IMR-90 (cell line): ENCODE measurements around the gene OPN1SW. TPM values are rescaled to one million over a fixed set of nuclear protein-coding genes. Genes with fewer than 3 reads are reported as not detected.

Experiments used
- ATAC-seq: fragments of 200-7000 bp; cut with Tn5 transposase; 2 replicates; pipeline ENCODE4 v1.9.1; 2020; ENCODE audit warnings: low read depth, mild to moderate bottlenecking, moderate library complexity
- BruUV-seq: library from RNA; stranded (reverse); fragments of 400-500 nt; replicated peaks from 2 replicates; lab custom pipeline; 2021; lab: Mats Ljungman, UMichigan
- CTCF ChIA-PET: fragments of 300-600 bp; formaldehyde crosslinking; extraction: SDS; loops from one replicate; lab custom pipeline; 2021; ENCODE audit warnings: antibody characterized with exemption; lab: Yijun Ruan, JAX
- POLR2A ChIA-PET: fragments of 300-600 bp; sonication (Branson Sonifier 250); formaldehyde crosslinking; loops from one replicate; lab custom pipeline; 2022; ENCODE audit warnings: antibody characterized with exemption; ENCODE audit not compliant: unreplicated experiment; lab: Charles Lee
- DNase-seq: peaks from one replicate; pipeline ENCODE4 v3.0.0; 2013
- H2AFZ ChIP-seq: replicated peaks from 2 replicates; pipeline ENCODE3; 2013; ENCODE audit warnings: low read length, mild to moderate bottlenecking; ENCODE audit not compliant: poor library complexity
- H2AK5ac ChIP-seq: 2 replicates; pipeline ENCODE4 v1.6.1; 2013; ENCODE audit warnings: low read depth, low read length, inconsistent platforms
- H2AK9ac ChIP-seq: replicated peaks from 2 replicates; pipeline ENCODE3; 2013; ENCODE audit warnings: mild to moderate bottlenecking, low read depth, low read length, moderate library complexity; ENCODE audit not compliant: poor library complexity
- H2BK120ac ChIP-seq: 2 replicates; pipeline ENCODE4 v1.6.1; 2013; ENCODE audit warnings: low read depth, low read length, inconsistent platforms
- H2BK15ac ChIP-seq: 3 replicates; pipeline ENCODE4 v1.6.1; 2013; ENCODE audit warnings: low read depth, low read length, inconsistent platforms
- H2BK20ac ChIP-seq: 2 replicates; pipeline ENCODE4 v1.6.1; 2013; ENCODE audit warnings: low read depth, mild to moderate bottlenecking, inconsistent platforms, low read length, moderate library complexity
- H2BK5ac ChIP-seq: 2 replicates; pipeline ENCODE4 v1.6.1; 2013; ENCODE audit warnings: mild to moderate bottlenecking, low read depth, low read length, inconsistent platforms; ENCODE audit not compliant: poor library complexity, severe bottlenecking
- H3K14ac ChIP-seq: replicated peaks from 2 replicates; pipeline ENCODE4 v1.6.1; 2013; ENCODE audit warnings: low read depth, low read length, inconsistent platforms
- H3K18ac ChIP-seq: 2 replicates; pipeline ENCODE4 v1.6.1; 2013; ENCODE audit warnings: low read depth, low read length, control low read depth
- H3K23ac ChIP-seq: 2 replicates; pipeline ENCODE4 v1.6.1; 2013; ENCODE audit warnings: low read depth, low read length, inconsistent platforms
- H3K27ac ChIP-seq: 2 replicates; pipeline ENCODE4 v1.5.1; 2013; ENCODE audit warnings: mild to moderate bottlenecking, control low read depth, low read length; ENCODE audit not compliant: insufficient read depth
- H3K27me3 ChIP-seq: 2 replicates; pipeline ENCODE4 v1.6.1; 2013; ENCODE audit warnings: low read length; ENCODE audit not compliant: control insufficient read depth, insufficient read depth
- H3K36me3 ChIP-seq: 2 replicates; pipeline ENCODE4 v1.6.1; 2013; ENCODE audit warnings: low read length, mixed read lengths; ENCODE audit not compliant: control insufficient read depth, insufficient read depth
- H3K4ac ChIP-seq: 2 replicates; pipeline ENCODE4 v1.6.1; 2013; ENCODE audit warnings: low read depth, low read length, inconsistent platforms
- H3K4me1 ChIP-seq: 2 replicates; pipeline ENCODE4 v1.6.1; 2013; ENCODE audit warnings: low read length, mixed read lengths; ENCODE audit not compliant: control insufficient read depth, insufficient read depth
- H3K4me2 ChIP-seq: 2 replicates; pipeline ENCODE4 v1.6.1; 2013; ENCODE audit warnings: low read depth, mild to moderate bottlenecking, control low read depth, low read length, moderate library complexity
- H3K4me3 ChIP-seq: 2 replicates; pipeline ENCODE4 v1.5.1; 2013; ENCODE audit warnings: low read depth, mild to moderate bottlenecking, control low read depth, low read length, moderate library complexity; ENCODE audit not compliant: insufficient read depth
- H3K56ac ChIP-seq: 2 replicates; pipeline ENCODE4 v1.6.1; 2013; ENCODE audit warnings: low read length, inconsistent platforms; ENCODE audit not compliant: insufficient read depth; ENCODE audit errors: extremely low read depth
- H3K79me1 ChIP-seq, 2 experiments: 2 replicates each; pipeline ENCODE4 v1.6.1; 2013; ENCODE audit warnings: low read length in 2 of 2, inconsistent platforms in 1 of 2, low read depth in 1 of 2
- H3K9ac ChIP-seq: 2 replicates; pipeline ENCODE4 v1.6.1; 2013; ENCODE audit warnings: low read depth, low read length, control low read depth
- H3K9me1 ChIP-seq: 2 replicates; pipeline ENCODE4 v1.6.1; 2013; ENCODE audit warnings: low read length, inconsistent platforms; ENCODE audit not compliant: insufficient read depth
- H3K9me3 ChIP-seq: 2 replicates; pipeline ENCODE4 v1.6.1; 2013; ENCODE audit warnings: low read length; ENCODE audit not compliant: control insufficient read depth, insufficient read depth
- H4K20me1 ChIP-seq: 2 replicates; pipeline ENCODE4 v1.6.1; 2013; ENCODE audit warnings: low read length, inconsistent platforms; ENCODE audit not compliant: insufficient read depth
- H4K5ac ChIP-seq: 2 replicates; pipeline ENCODE4 v1.6.1; 2013; ENCODE audit warnings: mild to moderate bottlenecking, low read depth, low read length, control low read depth
- H4K8ac ChIP-seq, 2 experiments: 2 replicates each; pipeline ENCODE4 v1.6.1; 2013; ENCODE audit warnings: low read depth in 2 of 2, low read length in 2 of 2, control low read depth in 1 of 2, inconsistent platforms in 1 of 2
- H4K91ac ChIP-seq: 2 replicates; pipeline ENCODE4 v1.6.1; 2013; ENCODE audit warnings: low read depth, low read length, inconsistent platforms; ENCODE audit not compliant: insufficient read depth
- SMC3 ChIP-seq: fragments of 150-350 bp; IDR thresholded peaks from 2 replicates; pipeline ENCODE4 v1.6.1; 2016; ENCODE audit warnings: low read depth, mild to moderate bottlenecking, antibody characterized with exemption, low read length, moderate library complexity
- WGBS, 2 experiments: methylation state at CpG; one replicate each; pipeline versions ENCODE4 v1.1.5 to v1.1.7; 2013; ENCODE audit warnings: missing lambda C conversion rate in 2 of 2; ENCODE audit not compliant: insufficient read length in 1 of 2; ENCODE audit errors: extremely low coverage in 2 of 2; 5-methylcytosine and 5-hydroxymethylcytosine counted together
- dilution Hi-C: fragments of 300-500 bp; cut with HindIII; formaldehyde crosslinking; loops from one replicate; pipeline ENCODE4 v1.14.3; 2018; ENCODE audit warnings: low sequenced_read_pairs; ENCODE audit not compliant: unreplicated experiment
- in situ Hi-C: fragments of 300-500 bp; cut with MboI; formaldehyde crosslinking; loops from 3 replicates; pipeline ENCODE4 v1.14.3; 2019; ENCODE audit warnings: low sequenced_read_pairs, inconsistent platforms, mixed read lengths
- intact Hi-C: fragments of 100-400 bp; cut with micrococcal nuclease; formaldehyde crosslinking; loops from 2 replicates; pipeline ENCODE4 v1.10.0; 2022
- polyA plus RNA-seq, 3 experiments: library from polyadenylated mRNA; depleted of rRNA; stranded (reverse); fragments of >200 nt; gene quantifications; 2 replicates each; pipeline ENCODE4 v1.2.3, GENCODE V29; 2012; ENCODE audit warnings: low replicate concordance in 1 of 3
- total RNA-seq: library from RNA; depleted of rRNA; stranded (reverse); fragments of >200 nt; gene quantifications from 2 replicates; pipeline ENCODE4 v1.2.3, GENCODE V29; 2012

Gene OPN1SW
- total and polyA plus RNA-seq, 2 of the 4 experiments (the other 2 are of a cell fraction): not detected

DNA sequence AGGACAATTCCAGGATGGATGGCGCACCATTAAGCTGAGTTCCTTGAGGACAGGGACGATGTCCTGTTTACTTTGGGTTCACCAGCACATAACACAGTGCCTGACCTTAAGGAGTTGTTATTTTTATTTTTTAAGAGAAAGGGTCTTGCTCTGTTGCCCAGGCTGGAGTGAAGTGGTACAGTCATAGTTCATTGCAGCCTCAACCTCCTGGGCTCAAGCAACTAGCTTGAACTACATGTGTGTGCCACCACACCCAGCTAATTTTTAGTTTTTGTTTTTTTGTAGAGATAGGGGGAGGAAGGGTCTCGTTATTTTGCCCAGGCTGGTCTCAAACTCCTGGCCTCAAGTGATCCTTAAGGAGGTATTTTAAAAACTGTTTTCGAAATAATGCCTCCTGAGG is 38.2 kb downstream of the OPN1SW start:
- H3K36me3 ChIP-seq: no peaks in the 10 kb centered on the region
- peaks cover 0 to 6% of the 10 kb centered on the region in 2 experiments; a peak in 2 of 4 replicates for H3K79me1 ChIP-seq
- intact Hi-C loops: no loop called here
- H3K4ac ChIP-seq: peak overlapping the region; percentile 82
- H3K4me1 ChIP-seq: peaks cover 5% of the 10 kb centered on the region
- CTCF ChIA-PET: interaction anchor here (1.0 to 1.1 kb wide), 2 partner anchors 9 to 24 kb away, joined by 3 read pairs; no protein-coding TSS in a partner anchor
- peaks cover 10% of the 10 kb centered on the region; the same call in 1 of the 2 replicates for H3K9me1 ChIP-seq
- peak overlapping the region; percentile 31 for H4K5ac ChIP-seq
- no peak overlapping the region for H3K23ac ChIP-seq
- H3K27ac ChIP-seq: peak overlapping the region; percentile 24; the same call in 1 of the 2 replicates
- no peak for TF ChIP-seq SMC3
- dilution Hi-C loops: no loop called here
- H3K4me3 ChIP-seq: no peak overlapping the region
- H3K14ac ChIP-seq: peak overlapping the region; percentile 46; the same call in 1 of the 2 replicates
- H4K8ac ChIP-seq: peak overlapping the region; percentile 26 to 96; a peak in 3 of 4 replicates
- DNase-seq (no peak), ATAC-seq (no peak)
- 100% methylated on average over 1 of the region's 4 CpGs; no CpG with 5 or more reads in 1 of the 2 experiments for WGBS, 2 experiments
- peak overlapping the region; percentile 12; the same call in 1 of the 2 replicates for H3K56ac ChIP-seq
- no peaks in the 10 kb centered on the region for H3K9me3 ChIP-seq
- H2BK20ac ChIP-seq: peak overlapping the region; percentile 24; the same call in 1 of the 2 replicates
- H4K20me1 ChIP-seq: peaks cover 33% of the 10 kb centered on the region
- POLR2A ChIA-PET: interaction anchor here (0.6 kb wide), 1 partner anchor 20 kb away, joined by 3 read pairs; no protein-coding TSS in a partner anchor
- peak overlapping the region; percentile 0; the same call in 2 of the 3 replicates for H2BK15ac ChIP-seq
- peak overlapping the region; percentile 17 for H4K91ac ChIP-seq
- peak overlapping the region; percentile 36; the same call in 1 of the 2 replicates for H3K18ac ChIP-seq
- H3K27me3 ChIP-seq: peaks cover 8% of the 10 kb centered on the region
- H2AK9ac ChIP-seq: no peak overlapping the region
- peak overlapping the region; percentile 28 for H2BK120ac ChIP-seq
- peak overlapping the region; percentile 81 for H2AK5ac ChIP-seq
- no peak overlapping the region for H2AFZ ChIP-seq
- H2BK5ac ChIP-seq: peak overlapping the region; percentile 86
- H3K4me2 ChIP-seq: no peak overlapping the region
- in situ Hi-C loops: no loop called here
- no peak overlapping the region for H3K9ac ChIP-seq
- BruUV-seq: no TSS peak
